ENCODE results near the gene TARS3. TPM values are rescaled to one million over a fixed set of nuclear protein-coding genes. Genes with fewer than 3 reads are reported as not detected.

TARS3 gene
- total RNA-seq, 1 experiment from 2014 or later: 14.1 TPM

GRCh38 chr15:101702077-101702476, 22.2 kb downstream of the TARS3 start:
- Histone ChIP-seq H3K27ac (ENCODE audit: insufficient read length, low read depth, low read length) (no peak overlapping the region), H3K4me2 (ENCODE audit: insufficient read depth, insufficient read length, low read length) (no peak overlapping the region), H4K91ac (ENCODE audit: insufficient read length, low read depth, low read length) (no peak overlapping the region), H2BK15ac (ENCODE audit: low read depth, low read length) (no peak overlapping the region), H3K9ac (ENCODE audit: extremely low read depth, insufficient read length, low read length) (no peak overlapping the region), H2AK5ac (ENCODE audit: insufficient read length, low read length) (no peak overlapping the region), H3K79me1 (ENCODE audit: insufficient read depth, low read depth, low read length, poor library complexity, severe bottlenecking) (no peaks in the 10 kb centered on the region), H3K23me2 (ENCODE audit: insufficient read length, low read depth, low read length, poor library complexity, severe bottlenecking) (no peaks in the 10 kb centered on the region), H2BK120ac (ENCODE audit: low read depth, low read length, poor library complexity, severe bottlenecking) (no peak overlapping the region), H4K8ac (replicated peaks; ENCODE audit: insufficient read length, low read depth, low read length) (no peak overlapping the region), H4K20me1 (ENCODE audit: control insufficient read depth, insufficient read depth, insufficient read length) (no peaks in the 10 kb centered on the region), H3K18ac (ENCODE audit: insufficient read length, low read depth, low read length) (no peak overlapping the region), H3K4me1 (ENCODE audit: insufficient read depth, low read length) (no peaks in the 10 kb centered on the region), H3K14ac (ENCODE audit: insufficient read depth, low read length) (no peak overlapping the region), H3K9me3 (ENCODE audit: control insufficient read depth, low read depth, low read length) (no peaks in the 10 kb centered on the region), H2BK5ac (ENCODE audit: insufficient read length, low read length) (no peak overlapping the region), H3K4ac (ENCODE audit: low read depth, low read length) (no peak overlapping the region), H2BK20ac (ENCODE audit: low read depth, low read length, poor library complexity, severe bottlenecking) (no peak overlapping the region), H3K27me3 (ENCODE audit: insufficient read depth, low read length) (no peaks in the 10 kb centered on the region), H2BK12ac (ENCODE audit: insufficient read length, low read depth, low read length) (no peak overlapping the region), H4K5ac (ENCODE audit: insufficient read length, low read depth, low read length) (no peak overlapping the region), H2AFZ (ENCODE audit: low read length) (no peak overlapping the region), H3K23ac (ENCODE audit: insufficient read length, low read depth, low read length) (no peak overlapping the region), H3K79me2 (ENCODE audit: insufficient read depth, low read length) (no peaks in the 10 kb centered on the region), H3T11ph (ENCODE audit: low read length) (no peak overlapping the region), H3K56ac (ENCODE audit: insufficient read length, low read depth, low read length) (no peak overlapping the region)
- TF ChIP-seq, protein P1, sequence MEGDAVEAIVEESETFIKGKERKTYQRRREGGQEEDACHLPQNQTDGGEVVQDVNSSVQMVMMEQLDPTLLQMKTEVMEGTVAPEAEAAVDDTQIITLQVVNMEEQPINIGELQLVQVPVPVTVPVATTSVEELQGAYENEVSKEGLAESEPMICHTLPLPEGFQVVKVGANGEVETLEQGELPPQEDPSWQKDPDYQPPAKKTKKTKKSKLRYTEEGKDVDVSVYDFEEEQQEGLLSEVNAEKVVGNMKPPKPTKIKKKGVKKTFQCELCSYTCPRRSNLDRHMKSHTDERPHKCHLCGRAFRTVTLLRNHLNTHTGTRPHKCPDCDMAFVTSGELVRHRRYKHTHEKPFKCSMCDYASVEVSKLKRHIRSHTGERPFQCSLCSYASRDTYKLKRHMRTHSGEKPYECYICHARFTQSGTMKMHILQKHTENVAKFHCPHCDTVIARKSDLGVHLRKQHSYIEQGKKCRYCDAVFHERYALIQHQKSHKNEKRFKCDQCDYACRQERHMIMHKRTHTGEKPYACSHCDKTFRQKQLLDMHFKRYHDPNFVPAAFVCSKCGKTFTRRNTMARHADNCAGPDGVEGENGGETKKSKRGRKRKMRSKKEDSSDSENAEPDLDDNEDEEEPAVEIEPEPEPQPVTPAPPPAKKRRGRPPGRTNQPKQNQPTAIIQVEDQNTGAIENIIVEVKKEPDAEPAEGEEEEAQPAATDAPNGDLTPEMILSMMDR (conservative IDR thresholded peaks at IDR 0.05): no peak
- no peak overlapping the region for H3K4me3 Mint-ChIP-seq
- DNase-seq: no peak
- H3K27me3 Mint-ChIP-seq (ENCODE audit: low read depth): no peaks in the 10 kb centered on the region
- no CpG with 5 or more reads among the region's 4 CpGs for WGBS (ENCODE audit: extremely low coverage, insufficient read length, low lambda C conversion rate)
- H3K4me1 Mint-ChIP-seq: no peaks in the 10 kb centered on the region
- H3K27ac Mint-ChIP-seq: no peak overlapping the region
- H3K36me3 Mint-ChIP-seq (ENCODE audit: insufficient read depth in 1 of 3, low read depth in 3 of 3): peaks cover 13 to 63% (median 38%) of the 10 kb centered on the region in 3 experiments
- H3K9me3 Mint-ChIP-seq: no peaks in the 10 kb centered on the region
